ENCODE measurements around the gene TSKU.

Gene TSKU

GRCh38 chr11:76783294-76783895, at the start of gene TSKU:
Gene TSKU (plus strand): TSS chr11:76783356. CDS start chr11:76795617, 12,261 bp downstream.
- DNase-seq (ENCODE audit: low read depth) = no peak

- DNase-seq (ENCODE audit: low read depth) = peak; percentile 34
Observed at GRCh38 chr11:76733906-76734305, 49.2 kb upstream of the TSKU start.

- no peak for DNase-seq (ENCODE audit: low read depth)
Observed at GRCh38 chr11:76734456-76735420, 48.4 kb upstream of the TSKU start.

GRCh38 chr11:76735841-76736240, 47.3 kb upstream of the TSKU start:
- no peak for DNase-seq (ENCODE audit: low read depth)

- no peak for DNase-seq (ENCODE audit: low read depth)
Observed at GRCh38 chr11:76736266-76736665, 46.9 kb upstream of the TSKU start.

- DNase-seq (ENCODE audit: low read depth) = no peak
Observed at GRCh38 chr11:76736773-76737495, 46.2 kb upstream of the TSKU start.

- DNase-seq (ENCODE audit: low read depth) = no peak
Observed at GRCh38 chr11:76738618-76739240, 44.4 kb upstream of the TSKU start.

GRCh38 chr11:76739798-76740197, 43.4 kb upstream of the TSKU start:
- DNase-seq (ENCODE audit: low read depth) = no peak

GRCh38 chr11:76740772-76741171, 42.4 kb upstream of the TSKU start:
- no peak for DNase-seq (ENCODE audit: low read depth)

- peak; percentile 57 for DNase-seq (ENCODE audit: low read depth)
Observed at GRCh38 chr11:76742902-76743301, 40.3 kb upstream of the TSKU start.

- DNase-seq (ENCODE audit: low read depth) = no peak
Observed at GRCh38 chr11:76744186-76745043, 38.7 kb upstream of the TSKU start.

GRCh38 chr11:76745044-76745376, 38.1 kb upstream of the TSKU start:
- DNase-seq (ENCODE audit: low read depth) = no peak

- DNase-seq (ENCODE audit: low read depth) = no peak
Observed at GRCh38 chr11:76745561-76746207, 37.5 kb upstream of the TSKU start.

- DNase-seq (ENCODE audit: low read depth) = no peak
Observed at GRCh38 chr11:76747153-76747914, 35.8 kb upstream of the TSKU start.

GRCh38 chr11:76747915-76748860, 35.0 kb upstream of the TSKU start:
- DNase-seq (ENCODE audit: low read depth) = no peak

GRCh38 chr11:76748948-76749347, 34.2 kb upstream of the TSKU start:
- DNase-seq (ENCODE audit: low read depth) = no peak

- no peak for DNase-seq (ENCODE audit: low read depth)
Observed at GRCh38 chr11:76750067-76750466, 33.1 kb upstream of the TSKU start.

- no peak for DNase-seq (ENCODE audit: low read depth)
Observed at GRCh38 chr11:76750746-76751145, 32.4 kb upstream of the TSKU start.
